Testis (tissue), 2 donors: ENCODE results near the gene STK32A.

Experiments
- POLR2A ChIP-seq: fragments of 450-650 bp; IDR thresholded peaks from one replicate; pipeline ENCODE4 v1.6.1; 2017; ENCODE audit warnings: antibody characterized with exemption, mild to moderate bottlenecking, moderate library complexity
- TF ChIP-seq, protein P1 (sequence below), 3 experiments: fragments of 450-650 bp in 2 of 3; fragments of 200-600 bp in 1 of 3; sonication (generic) in 1 of 3; IDR thresholded peaks; one replicate each; pipeline ENCODE4 v1.5.1; 2016 to 2019; ENCODE audit warnings: antibody characterized with exemption in 3 of 3, mild to moderate bottlenecking in 2 of 3, moderate library complexity in 1 of 3

DNA sequence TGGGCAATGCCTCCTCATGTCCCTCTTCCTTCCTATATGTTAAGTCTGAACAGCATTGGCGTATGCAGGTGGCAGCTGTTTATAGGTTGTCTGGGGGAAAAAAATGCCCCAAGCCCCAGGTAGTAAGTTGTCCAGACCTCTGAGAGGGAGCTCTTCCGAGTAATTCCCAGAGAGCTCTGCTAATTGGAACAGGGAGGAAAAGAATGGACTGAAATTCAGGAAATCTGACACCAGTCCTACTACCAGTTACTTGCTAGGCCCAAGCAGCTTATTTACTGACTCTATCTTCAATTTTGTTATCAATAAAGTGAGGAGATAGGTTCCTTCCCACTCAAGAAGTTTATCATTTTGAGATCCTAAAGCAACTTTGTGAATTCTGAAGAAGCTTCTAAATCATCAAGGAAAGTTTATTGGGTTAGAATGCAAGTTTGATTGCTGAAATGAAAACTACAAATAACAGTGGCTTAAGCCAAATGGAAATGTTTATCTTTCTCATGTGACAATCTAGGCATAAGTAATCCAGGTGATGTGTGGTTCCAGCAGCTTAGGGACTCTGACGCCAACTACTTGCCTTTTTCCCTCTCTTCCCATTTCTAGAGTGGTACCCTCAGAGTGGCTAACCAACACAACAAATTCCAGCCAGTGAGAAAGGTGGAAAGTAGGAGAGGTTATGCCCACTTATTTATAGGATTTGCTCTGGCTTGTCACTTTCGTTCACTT is 5.6 kb downstream of the STK32A start:
- TF ChIP-seq, protein P1, sequence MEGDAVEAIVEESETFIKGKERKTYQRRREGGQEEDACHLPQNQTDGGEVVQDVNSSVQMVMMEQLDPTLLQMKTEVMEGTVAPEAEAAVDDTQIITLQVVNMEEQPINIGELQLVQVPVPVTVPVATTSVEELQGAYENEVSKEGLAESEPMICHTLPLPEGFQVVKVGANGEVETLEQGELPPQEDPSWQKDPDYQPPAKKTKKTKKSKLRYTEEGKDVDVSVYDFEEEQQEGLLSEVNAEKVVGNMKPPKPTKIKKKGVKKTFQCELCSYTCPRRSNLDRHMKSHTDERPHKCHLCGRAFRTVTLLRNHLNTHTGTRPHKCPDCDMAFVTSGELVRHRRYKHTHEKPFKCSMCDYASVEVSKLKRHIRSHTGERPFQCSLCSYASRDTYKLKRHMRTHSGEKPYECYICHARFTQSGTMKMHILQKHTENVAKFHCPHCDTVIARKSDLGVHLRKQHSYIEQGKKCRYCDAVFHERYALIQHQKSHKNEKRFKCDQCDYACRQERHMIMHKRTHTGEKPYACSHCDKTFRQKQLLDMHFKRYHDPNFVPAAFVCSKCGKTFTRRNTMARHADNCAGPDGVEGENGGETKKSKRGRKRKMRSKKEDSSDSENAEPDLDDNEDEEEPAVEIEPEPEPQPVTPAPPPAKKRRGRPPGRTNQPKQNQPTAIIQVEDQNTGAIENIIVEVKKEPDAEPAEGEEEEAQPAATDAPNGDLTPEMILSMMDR (IDR thresholded peaks at IDR 0.05): no peak
- TF ChIP-seq POLR2A: no peak
